Limb (tissue), 2 donors: Measurements from ENCODE around the gene ALDH1A1.
"Not testable (repeated sequence)": the region's sequence is repeated elsewhere in the genome, so short reads cannot be mapped to it uniquely, and the experiment has no call there.

ENCODE experiments used
- DNase-seq, 2 donors: peaks; one replicate each; pipeline ENCODE4 v3.0.0-alpha.2; 2016; ENCODE audit errors: extremely low spot score in 2 of 2

The ALDH1A1 gene

DNA sequence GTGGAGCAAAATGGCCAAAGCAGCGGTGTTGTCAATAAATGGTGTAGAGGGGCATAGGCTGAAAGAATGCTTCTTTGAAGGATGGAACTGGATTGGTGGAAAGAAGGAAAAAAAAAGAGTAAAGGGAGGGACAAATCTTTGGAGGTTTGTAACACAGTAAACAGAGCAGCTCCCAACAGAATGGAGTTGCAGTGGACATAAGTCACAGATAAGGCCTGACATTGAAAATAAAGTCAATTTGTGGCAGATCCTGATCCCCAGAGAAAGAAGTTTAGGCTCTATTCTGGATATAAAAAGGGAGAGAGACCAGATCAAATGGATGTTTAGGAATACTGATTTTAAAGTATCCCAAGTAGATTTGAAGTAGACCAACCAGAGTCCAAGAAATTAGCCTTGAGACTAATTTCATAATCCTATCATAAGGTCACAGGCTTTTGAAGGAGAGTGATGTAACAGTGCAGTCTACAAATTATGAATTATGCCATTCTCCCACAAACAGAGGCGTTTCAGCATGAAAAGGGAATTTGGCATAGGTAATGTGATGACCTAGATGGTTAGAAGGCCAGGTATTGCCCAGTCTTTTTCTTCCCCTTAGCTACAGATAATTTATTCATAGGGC, 8.9 kb downstream of the ALDH1A1 start:
- DNase-seq: no peak

DNA sequence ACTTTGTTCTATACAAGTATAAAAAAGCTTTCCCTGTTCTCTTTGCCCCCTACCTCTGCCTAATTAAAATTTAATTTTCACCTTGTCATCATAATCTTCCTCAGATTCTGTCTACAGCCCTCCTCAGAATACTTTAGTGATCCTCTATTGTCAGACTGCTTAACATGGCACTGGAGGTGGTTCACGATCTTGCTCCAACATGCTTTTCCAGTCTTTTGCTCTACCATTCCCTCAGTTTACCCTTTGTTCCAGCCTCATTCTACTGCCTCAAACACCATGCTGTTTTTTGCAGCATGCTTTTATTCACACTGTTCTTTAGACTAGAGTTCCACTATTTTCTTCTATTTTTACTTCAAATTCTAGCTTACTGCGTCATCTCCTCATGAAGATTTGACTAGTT, 10.4 kb downstream of the ALDH1A1 start:
- DNase-seq: no peak

DNA sequence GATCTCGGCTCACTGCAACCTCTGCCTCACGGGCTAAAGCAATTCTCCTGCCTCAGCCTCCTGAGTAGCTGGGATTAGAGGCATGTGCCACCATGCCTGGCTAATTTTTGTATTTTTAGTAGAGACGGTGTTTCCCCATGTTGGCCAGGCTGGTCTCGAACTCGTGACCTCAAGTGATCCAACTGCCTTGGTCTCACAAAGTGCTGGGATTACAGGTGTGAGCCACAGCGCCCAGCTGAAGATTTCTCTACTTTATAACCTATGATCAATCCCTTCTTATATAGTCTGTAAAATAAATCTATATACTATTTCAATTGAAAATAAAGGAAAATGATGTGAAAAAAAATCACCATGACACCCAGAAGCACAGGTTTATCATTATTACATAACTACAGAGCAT, 13.3 kb downstream of the ALDH1A1 start:
- not testable (repeated sequence) for DNase-seq

DNA sequence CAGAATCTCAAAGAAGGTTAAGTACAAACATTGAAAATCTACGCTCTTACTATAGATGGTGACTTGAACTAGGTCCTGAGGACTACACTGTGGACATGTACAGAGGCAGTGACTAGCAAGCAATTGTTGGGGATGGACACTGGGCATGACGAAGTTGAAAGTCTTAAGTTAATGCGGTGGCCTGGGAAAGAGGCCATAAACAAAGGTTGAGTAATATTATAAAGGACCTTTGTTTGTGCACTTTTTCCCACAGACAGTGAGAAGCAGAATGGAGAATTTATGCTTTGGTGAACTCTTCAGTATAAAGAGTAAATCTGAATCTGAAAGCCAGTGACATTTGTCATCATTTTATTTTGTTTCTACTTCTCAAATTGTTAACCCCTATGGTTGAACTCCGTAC, 15.3 kb downstream of the ALDH1A1 start:
- no peak for DNase-seq

DNA sequence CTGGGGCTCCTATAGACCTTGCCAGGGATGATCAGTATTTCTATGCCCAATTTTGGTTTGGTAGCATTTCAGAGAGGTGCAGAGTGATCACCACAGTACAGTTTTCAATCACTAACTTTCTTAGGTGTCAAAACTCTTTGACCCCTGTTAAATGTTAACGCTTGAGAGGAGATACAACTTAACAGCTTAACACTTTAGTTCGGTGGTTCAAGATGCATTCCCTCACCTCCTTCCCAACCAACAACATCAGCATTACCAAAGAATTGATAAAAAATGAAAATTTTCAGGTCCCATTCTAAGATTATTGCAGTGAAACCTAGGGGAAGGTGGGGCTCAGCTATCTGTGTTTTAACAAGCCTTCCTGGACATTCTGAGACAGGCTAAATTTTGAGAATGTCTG, 16.2 kb downstream of the ALDH1A1 start:
- DNase-seq: no peak

DNA sequence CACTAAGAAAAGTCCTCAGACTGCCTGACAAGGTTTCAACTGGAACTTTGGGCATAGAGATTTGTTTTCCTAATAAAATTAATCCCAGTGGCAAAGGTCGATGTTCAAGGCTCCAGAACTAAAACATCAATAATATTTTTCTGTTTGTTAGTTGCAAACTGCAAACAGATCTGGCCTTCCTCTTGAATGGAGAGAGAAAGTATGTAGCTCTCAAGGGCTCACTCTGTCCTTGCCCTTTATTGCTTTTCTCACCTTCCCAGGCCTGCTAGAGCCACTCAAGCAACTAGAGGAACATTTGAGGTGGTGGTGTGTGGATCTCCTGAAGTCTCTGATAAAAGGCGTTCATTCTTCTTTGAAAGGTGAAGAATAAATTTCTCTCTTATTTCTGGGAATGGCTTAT, 16.6 kb downstream of the ALDH1A1 start:
- DNase-seq: no peak

DNA sequence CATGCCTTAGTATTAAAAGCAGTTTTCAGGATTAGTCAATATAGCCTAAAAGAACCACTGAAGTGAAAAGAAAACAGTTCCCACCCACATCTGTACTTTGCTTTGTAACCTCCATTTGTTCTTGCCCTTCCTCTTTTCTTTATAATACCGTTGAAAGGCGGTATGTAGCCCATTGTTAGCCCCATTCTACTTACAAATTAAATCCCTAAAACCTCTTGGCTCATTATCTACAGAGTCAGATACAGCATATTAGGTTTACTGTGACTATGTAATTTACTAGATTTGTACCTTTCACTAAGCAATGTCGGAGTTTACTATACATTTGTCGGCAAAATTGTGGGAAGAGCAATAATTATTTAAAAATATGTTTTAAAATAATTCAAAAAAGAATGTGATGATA, 17.3 kb downstream of the ALDH1A1 start:
- DNase-seq: no peak

- DNase-seq: no peak
These were observed 18.9 kb downstream of the ALDH1A1 start for GRCh38 chr9:72933730-72934665.

DNA sequence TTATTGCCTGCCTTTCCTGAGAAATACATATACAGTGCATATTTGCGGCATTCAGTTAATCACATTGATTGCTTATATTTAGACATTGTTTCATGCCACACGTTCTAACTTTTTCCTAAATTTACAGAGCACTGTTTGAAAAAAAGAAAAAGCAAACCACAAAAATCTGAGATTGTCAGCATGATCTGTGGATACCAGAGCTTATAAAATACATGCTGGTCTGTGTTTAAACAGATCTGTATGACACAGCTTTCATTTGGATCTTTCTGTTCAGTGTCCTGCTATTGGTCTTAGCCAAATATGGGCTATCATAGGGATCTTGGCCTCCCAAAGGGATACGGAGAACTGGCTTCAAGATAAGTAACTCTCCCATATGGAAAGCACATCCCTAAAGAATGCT, 20.2 kb downstream of the ALDH1A1 start:
- DNase-seq: no peak

- no peak for DNase-seq
These were observed 21.0 kb downstream of the ALDH1A1 start for GRCh38 chr9:72931897-72932296.

- DNase-seq: no peak
These were observed 21.4 kb downstream of the ALDH1A1 start for GRCh38 chr9:72931437-72931836.

GRCh38 chr9:72930828-72931227, 22.0 kb downstream of the ALDH1A1 start:
- no peak for DNase-seq

GRCh38 chr9:72929542-72929941, 23.3 kb downstream of the ALDH1A1 start:
- DNase-seq: no peak

GRCh38 chr9:72928042-72928507, 24.8 kb downstream of the ALDH1A1 start:
- no peak for DNase-seq

- DNase-seq: no peak
These were observed 26.3 kb downstream of the ALDH1A1 start for GRCh38 chr9:72926506-72926905.

DNA sequence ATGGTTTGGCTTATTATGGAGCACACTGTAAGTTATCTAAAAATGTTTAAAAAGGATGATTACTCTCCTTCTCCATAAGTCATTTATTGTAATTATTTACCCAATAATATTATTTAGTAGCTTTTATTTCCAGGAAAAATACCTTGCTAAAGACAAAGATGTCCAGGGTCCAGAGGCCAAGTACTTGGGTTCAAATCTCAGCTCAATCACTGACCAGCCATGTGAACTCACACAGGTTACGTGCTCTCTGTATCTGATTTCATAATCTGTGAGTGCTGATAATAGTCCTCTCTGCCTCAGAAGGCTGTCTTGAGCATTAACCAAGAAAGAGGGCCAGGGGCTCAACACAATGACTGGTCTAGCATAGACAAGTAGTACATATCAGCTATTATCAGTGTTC, 27.0 kb downstream of the ALDH1A1 start:
- DNase-seq: no peak

DNA sequence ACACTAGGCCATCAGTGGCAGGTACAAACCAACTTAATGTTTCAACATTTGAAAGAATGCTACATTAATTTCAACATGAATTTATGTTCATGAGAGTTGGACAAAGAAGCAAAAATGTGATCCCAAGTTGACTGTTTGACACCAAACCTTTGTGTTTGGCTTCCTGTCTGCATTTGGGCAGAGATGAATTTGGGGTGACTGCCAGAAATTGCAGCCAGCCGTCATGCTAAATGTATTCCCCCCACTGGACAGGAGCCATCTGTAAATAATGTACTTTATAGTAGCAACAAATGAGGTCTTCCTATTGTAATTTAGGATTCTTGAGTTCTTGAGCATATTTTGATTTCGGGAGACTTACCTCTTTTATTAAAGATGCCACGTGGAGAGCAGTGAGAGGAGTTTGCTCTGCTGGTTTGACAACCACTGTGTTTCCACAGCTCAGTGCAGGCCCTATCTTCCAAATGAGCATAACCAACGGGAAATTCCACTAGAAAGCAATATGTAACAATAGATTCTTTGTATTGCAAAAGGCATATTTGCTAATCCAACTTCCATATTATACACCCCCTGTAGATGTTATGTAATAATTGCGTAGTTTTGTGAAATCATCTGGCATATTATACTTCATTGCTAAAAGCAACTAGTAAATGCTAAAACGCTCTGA, 27.6 kb downstream of the ALDH1A1 start:
- no peak for DNase-seq

- no peak for DNase-seq
These were observed 28.6 kb downstream of the ALDH1A1 start for GRCh38 chr9:72924154-72924790.

DNA sequence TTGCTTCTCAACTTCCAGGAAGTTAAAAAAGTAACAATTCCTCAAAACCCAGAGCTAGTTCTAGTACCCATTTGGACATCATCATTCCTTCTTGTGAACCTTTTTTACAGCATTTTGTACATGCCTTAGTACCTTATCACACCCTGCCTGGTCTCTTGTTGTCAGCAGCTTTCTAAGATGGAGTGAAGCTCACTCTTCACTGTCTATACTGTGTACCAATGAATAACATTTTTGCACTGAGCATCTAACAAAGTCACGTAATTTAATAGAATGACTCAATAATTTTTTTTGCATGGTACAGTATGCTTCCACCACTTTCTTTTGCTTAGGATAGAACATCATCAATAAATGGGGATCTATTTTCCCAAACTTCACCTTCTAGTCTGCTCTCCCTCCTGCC, 29.8 kb downstream of the ALDH1A1 start:
- no peak for DNase-seq

DNA sequence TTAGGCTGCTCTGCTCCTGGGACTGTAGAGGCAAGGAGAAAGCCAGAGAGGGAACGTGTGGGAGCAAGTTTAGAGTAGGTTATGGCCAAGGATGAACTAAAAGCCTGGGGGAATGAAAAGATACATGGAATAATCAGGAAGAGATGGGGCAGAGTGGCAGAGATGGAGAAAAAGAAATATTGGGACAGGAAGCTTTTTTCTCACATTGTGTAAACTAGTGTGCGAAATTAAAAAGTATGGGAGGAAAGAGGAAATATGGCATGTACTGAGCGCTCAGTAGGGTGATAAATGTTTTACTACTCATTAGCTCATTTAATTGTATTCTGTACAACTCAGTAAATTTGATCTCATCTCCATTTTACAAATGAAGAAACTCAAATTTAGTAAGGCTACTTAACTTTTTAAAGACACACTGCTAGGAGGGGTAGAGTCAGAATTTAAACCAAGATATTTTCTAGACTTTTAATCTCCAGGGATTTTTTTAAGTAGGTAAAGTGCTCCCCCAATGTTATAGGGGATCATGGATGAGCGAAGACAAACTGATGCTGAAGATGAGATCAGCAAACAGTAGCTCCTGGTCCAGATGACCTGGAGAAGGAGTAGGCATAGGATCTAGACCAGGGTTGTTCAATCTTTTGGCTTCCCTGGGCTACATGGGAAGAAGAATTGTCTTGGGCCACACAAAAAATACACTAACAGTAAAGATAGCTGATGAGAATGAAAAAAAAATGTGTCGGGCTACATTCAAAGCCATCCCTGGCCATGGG, 30.8 kb downstream of the ALDH1A1 start:
- DNase-seq: no peak
